OCI-LY7 (cell line): ENCODE measurements around the gene PCDHA9. TPM values are rescaled to one million over a fixed set of nuclear protein-coding genes. Genes with fewer than 3 reads are reported as not detected.
"Not testable (repeated sequence)": the region's sequence is repeated elsewhere in the genome, so short reads cannot be mapped to it uniquely, and the experiment has no call there.

ENCODE experiments used
- BruUV-seq: library from RNA; stranded (reverse); fragments of 400-500 nt; replicated peaks from 2 replicates; lab custom pipeline; 2021; lab: Mats Ljungman, UMichigan
- CTCF ChIA-PET: fragments of 300-600 bp; sonication (Branson Sonifier 250); formaldehyde crosslinking; loops from one replicate; lab custom pipeline; 2022; ENCODE audit warnings: antibody characterized with exemption; ENCODE audit not compliant: unreplicated experiment; lab: Charles Lee
- POLR2A ChIA-PET: fragments of 300-600 bp; sonication (Branson Sonifier 250); formaldehyde crosslinking; loops from one replicate; lab custom pipeline; 2022; ENCODE audit warnings: antibody characterized with exemption; lab: Charles Lee
- DNase-seq: peaks from one replicate; pipeline ENCODE4 v3.0.0-alpha.2; 2015; ENCODE audit warnings: low spot score
- H2AFZ ChIP-seq: fragments of 200-600 bp; sonication (generic), shearing (Covaris generic); 2 replicates; pipeline ENCODE4 v1.6.1; 2014; ENCODE audit warnings: mild to moderate bottlenecking, antibody characterized with exemption, low read length, moderate library complexity
- H3K27ac ChIP-seq: fragments of 200-600 bp; sonication (generic); 2 replicates; pipeline ENCODE4 v1.5.1; 2014; ENCODE audit warnings: mixed run types, low read depth, mild to moderate bottlenecking, moderate library complexity, low read length, inconsistent platforms; ENCODE audit not compliant: poor library complexity, severe bottlenecking
- H3K36me3 ChIP-seq: fragments of 200-600 bp; sonication (generic); 2 replicates; pipeline ENCODE4 v1.6.1; 2014; ENCODE audit warnings: mild to moderate bottlenecking, antibody characterized with exemption, low read length, moderate library complexity, mixed read lengths; ENCODE audit not compliant: insufficient read depth
- H3K4me1 ChIP-seq: fragments of 200-600 bp; sonication (generic); 2 replicates; pipeline ENCODE4 v1.5.1; 2014; ENCODE audit warnings: mild to moderate bottlenecking, low read length; ENCODE audit not compliant: insufficient read depth, poor library complexity, severe bottlenecking
- H3K4me2 ChIP-seq: fragments of 200-600 bp; sonication (generic); 2 replicates; pipeline ENCODE4 v1.6.1; 2014; ENCODE audit warnings: mild to moderate bottlenecking, low read length
- H3K4me3 ChIP-seq: fragments of 200-600 bp; sonication (generic); 2 replicates; pipeline ENCODE4 v1.5.1; 2014; ENCODE audit warnings: mild to moderate bottlenecking, low read depth, low read length; ENCODE audit not compliant: poor library complexity, severe bottlenecking
- H3K79me2 ChIP-seq: fragments of 200-600 bp; sonication (generic); 2 replicates; pipeline ENCODE4 v1.6.1; 2016; ENCODE audit warnings: low read depth, mild to moderate bottlenecking, low read length, moderate library complexity, mixed read lengths; ENCODE audit not compliant: insufficient read depth
- H3K9me2 ChIP-seq: fragments of 200-600 bp; sonication (generic); 2 replicates; pipeline ENCODE4 v1.6.1; 2016; ENCODE audit warnings: mild to moderate bottlenecking, low read length, mixed read lengths; ENCODE audit not compliant: insufficient read depth
- H3K9me3 ChIP-seq: fragments of 200-600 bp; sonication (generic); 2 replicates; pipeline ENCODE4 v1.6.1; 2014; ENCODE audit warnings: mild to moderate bottlenecking, mixed run types, low read length, mixed read lengths
- H4K20me1 ChIP-seq: fragments of 200-600 bp; sonication (generic); 2 replicates; pipeline ENCODE4 v1.6.1; 2014; ENCODE audit warnings: mild to moderate bottlenecking, antibody characterized with exemption, low read length, moderate library complexity, mixed read lengths; ENCODE audit not compliant: insufficient read depth
- EZH2phosphoT487 ChIP-seq: fragments of 200-600 bp; sonication (generic); IDR thresholded peaks from 2 replicates; pipeline ENCODE4 v1.6.1; 2018; ENCODE audit warnings: low read depth, borderline replicate concordance, mild to moderate bottlenecking, mixed run types, antibody characterized with exemption, low read length, moderate library complexity, mixed read lengths
- intact Hi-C: fragments of 100-400 bp; cut with micrococcal nuclease; formaldehyde crosslinking; loops from one replicate; pipeline ENCODE4 v1.10.0; 2022; ENCODE audit not compliant: unreplicated experiment
- total RNA-seq, 2 experiments: library from RNA; depleted of rRNA in 1 of 2; stranded (reverse); fragments of >200 nt in 1 of 2; shearing (Covaris generic) in 1 of 2; gene quantifications; 2 replicates each; pipeline ENCODE4 v1.2.3, GENCODE V29; 2014 to 2022
- TF ChIP-seq, protein P1 (sequence below): fragments of 200-600 bp; sonication (generic); conservative IDR thresholded peaks from 2 replicates; pipeline ENCODE4 v1.5.1; 2014; ENCODE audit warnings: mild to moderate bottlenecking, antibody characterized with exemption, low read length, moderate library complexity, mixed read lengths

PCDHA9 gene
- total RNA-seq, 2 experiments from 2014 or later: not detected

DNA sequence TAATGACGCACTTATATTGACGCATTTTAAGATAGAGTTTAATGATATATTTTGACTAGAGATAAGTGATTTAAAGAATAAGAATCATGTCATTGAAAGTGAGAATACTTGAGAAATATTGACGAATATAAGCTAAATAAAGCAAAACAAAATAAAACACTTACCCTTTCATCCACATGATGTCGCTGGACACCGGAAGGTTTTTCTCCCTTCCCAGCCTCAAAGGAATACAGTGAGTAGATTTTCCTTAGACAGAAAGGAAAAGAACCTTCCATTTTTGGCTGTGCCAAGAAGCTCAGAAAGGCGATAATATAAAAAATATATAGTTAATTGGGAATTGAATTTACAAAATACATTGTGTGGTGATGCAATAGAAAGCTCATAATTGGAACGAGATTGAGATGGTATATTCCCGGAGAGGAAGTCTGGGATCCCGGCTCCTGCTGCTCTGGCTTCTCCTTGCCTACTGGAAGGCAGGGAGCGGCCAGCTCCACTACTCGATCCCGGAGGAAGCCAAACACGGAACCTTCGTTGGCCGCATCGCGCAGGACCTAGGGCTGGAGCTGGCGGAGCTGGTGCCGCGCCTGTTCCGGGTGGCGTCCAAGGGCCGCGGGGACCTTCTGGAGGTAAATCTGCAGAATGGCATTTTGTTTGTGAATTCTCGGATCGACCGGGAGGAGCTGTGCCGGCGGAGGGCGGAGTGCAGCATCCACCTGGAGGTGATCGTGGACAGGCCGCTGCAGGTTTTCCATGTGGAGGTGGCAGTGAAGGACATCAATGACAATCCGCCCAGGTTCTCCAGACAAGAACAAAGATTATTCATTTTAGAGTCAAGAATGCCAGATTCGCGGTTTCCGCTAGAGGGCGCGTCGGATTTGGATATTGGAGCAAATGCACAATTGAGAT, 26.6 kb upstream of the PCDHA9 start, which contains the start of gene PCDHA5:
TSS of gene PCDHA5 (plus strand) at position 239 of the 906 bp plus-strand sequence.
- H3K4me2 ChIP-seq: no peak within 1 kb of the TSS
- no TSS peak for BruUV-seq
- peak; percentile 52 for DNase-seq

DNA sequence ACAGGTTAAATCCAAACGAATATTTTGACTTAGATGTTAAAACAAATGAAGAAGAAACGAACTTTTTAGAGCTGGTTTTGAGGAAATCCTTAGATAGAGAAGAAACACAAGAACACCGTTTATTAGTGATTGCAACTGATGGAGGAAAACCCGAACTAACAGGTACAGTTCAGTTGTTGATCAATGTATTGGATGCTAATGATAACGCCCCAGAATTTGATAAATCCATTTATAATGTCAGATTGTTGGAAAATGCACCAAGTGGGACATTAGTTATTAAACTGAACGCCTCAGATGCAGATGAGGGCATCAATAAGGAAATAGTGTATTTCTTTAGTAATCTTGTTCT, 25.9 kb upstream of the PCDHA9 start:
- H3K36me3 ChIP-seq: no peaks in the 10 kb centered on the region
- H3K9me3 ChIP-seq: no peaks in the 10 kb centered on the region
- ChIA-PET POLR2A (no interaction called here), CTCF (no interaction called here)
- no TSS peak for BruUV-seq
- TF ChIP-seq, protein P1, sequence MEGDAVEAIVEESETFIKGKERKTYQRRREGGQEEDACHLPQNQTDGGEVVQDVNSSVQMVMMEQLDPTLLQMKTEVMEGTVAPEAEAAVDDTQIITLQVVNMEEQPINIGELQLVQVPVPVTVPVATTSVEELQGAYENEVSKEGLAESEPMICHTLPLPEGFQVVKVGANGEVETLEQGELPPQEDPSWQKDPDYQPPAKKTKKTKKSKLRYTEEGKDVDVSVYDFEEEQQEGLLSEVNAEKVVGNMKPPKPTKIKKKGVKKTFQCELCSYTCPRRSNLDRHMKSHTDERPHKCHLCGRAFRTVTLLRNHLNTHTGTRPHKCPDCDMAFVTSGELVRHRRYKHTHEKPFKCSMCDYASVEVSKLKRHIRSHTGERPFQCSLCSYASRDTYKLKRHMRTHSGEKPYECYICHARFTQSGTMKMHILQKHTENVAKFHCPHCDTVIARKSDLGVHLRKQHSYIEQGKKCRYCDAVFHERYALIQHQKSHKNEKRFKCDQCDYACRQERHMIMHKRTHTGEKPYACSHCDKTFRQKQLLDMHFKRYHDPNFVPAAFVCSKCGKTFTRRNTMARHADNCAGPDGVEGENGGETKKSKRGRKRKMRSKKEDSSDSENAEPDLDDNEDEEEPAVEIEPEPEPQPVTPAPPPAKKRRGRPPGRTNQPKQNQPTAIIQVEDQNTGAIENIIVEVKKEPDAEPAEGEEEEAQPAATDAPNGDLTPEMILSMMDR: peak; percentile 55
- TF ChIP-seq EZH2phosphoT487: no peak
- no peak overlapping the region for H3K4me3 ChIP-seq
- no peak for DNase-seq
- H3K79me2 ChIP-seq: no peaks in the 10 kb centered on the region
- H4K20me1 ChIP-seq: no peaks in the 10 kb centered on the region
- intact Hi-C loops: no loop called here
- no peaks in the 10 kb centered on the region for H3K9me2 ChIP-seq
- no peak overlapping the region for H2AFZ ChIP-seq
- no peak overlapping the region for H3K4me2 ChIP-seq
- H3K27ac ChIP-seq: no peak overlapping the region
- H3K4me1 ChIP-seq: no peaks in the 10 kb centered on the region

More for the DNA sequence above, 26.6 kb upstream of the PCDHA9 start, which contains the start of gene PCDHA5:
- TF ChIP-seq EZH2phosphoT487: no peak
- TF ChIP-seq, protein P1: peak; percentile 93
- intact Hi-C loops: no loop called here
- H3K36me3 ChIP-seq: no peaks in the 10 kb centered on the region
- H2AFZ ChIP-seq: no peak within 1 kb of the TSS
- no peaks in the 10 kb centered on the region for H3K4me1 ChIP-seq
- ChIA-PET POLR2A (no interaction called here), CTCF (no interaction called here)
- no peaks in the 10 kb centered on the region for H3K9me3 ChIP-seq
- no peaks in the 10 kb centered on the region for H3K9me2 ChIP-seq
- H4K20me1 ChIP-seq: no peaks in the 10 kb centered on the region
- no peaks in the 10 kb centered on the region for H3K79me2 ChIP-seq
- no peak within 1 kb of the TSS for H3K27ac ChIP-seq
- H3K4me3 ChIP-seq: no peak within 1 kb of the TSS

DNA sequence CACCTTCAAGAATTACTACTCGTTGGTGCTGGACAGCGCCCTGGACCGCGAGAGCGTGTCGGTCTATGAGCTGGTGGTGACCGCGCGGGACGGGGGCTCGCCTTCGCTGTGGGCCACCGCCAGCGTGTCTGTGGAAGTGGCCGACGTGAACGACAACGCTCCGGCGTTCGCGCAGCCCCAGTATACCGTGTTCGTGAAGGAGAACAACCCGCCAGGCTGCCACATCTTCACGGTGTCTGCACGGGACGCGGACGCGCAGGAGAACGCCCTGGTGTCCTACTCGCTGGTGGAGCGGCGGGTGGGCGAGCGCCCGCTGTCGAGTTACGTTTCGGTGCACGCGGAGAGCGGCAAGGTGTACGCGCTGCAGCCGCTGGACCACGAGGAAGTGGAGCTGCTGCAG, 25.2 kb upstream of the PCDHA9 start:
- H3K9me3 ChIP-seq, H3K4me3 ChIP-seq, intact Hi-C loops, CTCF ChIA-PET, H3K4me2 ChIP-seq, DNase-seq, BruUV-seq, H2AFZ ChIP-seq, H3K36me3 ChIP-seq, POLR2A ChIA-PET, H4K20me1 ChIP-seq, H3K4me1 ChIP-seq, H3K27ac ChIP-seq, H3K9me2 ChIP-seq, H3K79me2 ChIP-seq: not testable (repeated sequence)
